ENCODE data around the gene TMCO1.
"Not testable (repeated sequence)": the region's sequence is repeated elsewhere in the genome, so short reads cannot be mapped to it uniquely, and the experiment has no call there.

Gene TMCO1

DNA sequence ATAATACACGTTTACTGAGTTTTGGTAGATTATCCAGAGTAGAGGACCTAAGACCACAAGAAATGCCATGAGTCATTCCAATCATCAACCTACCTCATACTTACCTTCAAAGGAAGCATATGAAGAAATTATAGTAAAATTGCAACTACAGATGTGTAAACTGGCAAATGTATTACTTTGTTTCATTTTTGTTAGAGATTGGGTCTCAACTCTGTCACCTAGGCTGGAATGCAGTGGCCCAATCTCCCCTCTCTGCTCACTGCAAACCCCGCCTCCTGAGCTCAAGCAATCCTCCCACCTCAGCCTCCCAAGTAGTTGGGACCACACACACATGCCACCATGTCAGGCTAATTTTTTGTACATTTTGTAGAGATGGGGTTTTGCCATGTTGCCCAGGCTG, 5.2 kb downstream of the TMCO1 start:
- Histone ChIP-seq H3K27ac (no peak overlapping the region), H3K4me3 (no peak overlapping the region)
- TF ChIP-seq, protein P1, sequence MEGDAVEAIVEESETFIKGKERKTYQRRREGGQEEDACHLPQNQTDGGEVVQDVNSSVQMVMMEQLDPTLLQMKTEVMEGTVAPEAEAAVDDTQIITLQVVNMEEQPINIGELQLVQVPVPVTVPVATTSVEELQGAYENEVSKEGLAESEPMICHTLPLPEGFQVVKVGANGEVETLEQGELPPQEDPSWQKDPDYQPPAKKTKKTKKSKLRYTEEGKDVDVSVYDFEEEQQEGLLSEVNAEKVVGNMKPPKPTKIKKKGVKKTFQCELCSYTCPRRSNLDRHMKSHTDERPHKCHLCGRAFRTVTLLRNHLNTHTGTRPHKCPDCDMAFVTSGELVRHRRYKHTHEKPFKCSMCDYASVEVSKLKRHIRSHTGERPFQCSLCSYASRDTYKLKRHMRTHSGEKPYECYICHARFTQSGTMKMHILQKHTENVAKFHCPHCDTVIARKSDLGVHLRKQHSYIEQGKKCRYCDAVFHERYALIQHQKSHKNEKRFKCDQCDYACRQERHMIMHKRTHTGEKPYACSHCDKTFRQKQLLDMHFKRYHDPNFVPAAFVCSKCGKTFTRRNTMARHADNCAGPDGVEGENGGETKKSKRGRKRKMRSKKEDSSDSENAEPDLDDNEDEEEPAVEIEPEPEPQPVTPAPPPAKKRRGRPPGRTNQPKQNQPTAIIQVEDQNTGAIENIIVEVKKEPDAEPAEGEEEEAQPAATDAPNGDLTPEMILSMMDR (IDR thresholded peaks at IDR 0.05), result no peak
- DNase-seq (ENCODE audit: low spot score), result no peak

DNA sequence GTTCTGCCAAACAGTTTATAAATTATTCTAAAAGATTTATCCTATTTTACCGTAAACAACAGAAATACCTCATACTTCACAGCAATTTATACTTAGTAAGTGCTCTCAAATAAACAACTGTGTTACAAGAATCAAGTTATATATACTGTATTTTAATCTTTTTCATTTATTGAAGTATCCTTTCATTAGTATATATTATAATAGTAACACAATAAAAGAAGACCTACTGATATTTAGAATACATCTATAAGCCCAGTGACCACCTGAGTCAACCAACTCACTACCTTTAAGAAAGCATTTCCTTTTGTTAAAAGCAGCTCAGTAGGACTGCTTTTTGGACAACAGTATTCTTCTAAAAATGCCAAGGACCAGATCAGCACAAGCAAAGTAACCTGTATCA, 5.9 kb downstream of the TMCO1 start:
- no peak overlapping the region for H3K4me3 ChIP-seq
- TF ChIP-seq, protein P1 (IDR thresholded peaks at IDR 0.05), result no peak
- H3K27ac ChIP-seq, result no peak overlapping the region
- no peak for DNase-seq (ENCODE audit: low spot score)

DNA sequence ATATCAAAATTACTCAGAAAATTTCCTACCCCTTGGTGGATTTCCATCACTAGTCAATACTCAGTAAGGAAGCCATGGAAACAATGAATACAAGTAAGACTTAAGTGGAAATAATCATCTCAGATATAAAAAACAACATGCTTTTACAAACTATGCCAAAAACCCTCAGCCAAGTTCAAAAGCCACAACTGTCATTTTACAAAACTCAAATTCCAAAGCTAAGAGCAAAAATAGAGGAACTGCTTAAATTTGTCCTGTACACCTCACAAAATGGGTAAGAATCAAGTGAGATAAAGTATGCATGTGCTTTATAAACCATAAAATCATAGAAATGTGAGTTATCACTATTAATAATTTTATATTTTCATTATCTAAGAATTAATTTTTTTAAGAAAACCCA, 9.6 kb downstream of the TMCO1 start:
- no peak for DNase-seq (ENCODE audit: low spot score)
- TF ChIP-seq, protein P1 (IDR thresholded peaks at IDR 0.05), result no peak
- Histone ChIP-seq H3K27ac (no peak overlapping the region), H3K4me3 (no peak overlapping the region)

DNA sequence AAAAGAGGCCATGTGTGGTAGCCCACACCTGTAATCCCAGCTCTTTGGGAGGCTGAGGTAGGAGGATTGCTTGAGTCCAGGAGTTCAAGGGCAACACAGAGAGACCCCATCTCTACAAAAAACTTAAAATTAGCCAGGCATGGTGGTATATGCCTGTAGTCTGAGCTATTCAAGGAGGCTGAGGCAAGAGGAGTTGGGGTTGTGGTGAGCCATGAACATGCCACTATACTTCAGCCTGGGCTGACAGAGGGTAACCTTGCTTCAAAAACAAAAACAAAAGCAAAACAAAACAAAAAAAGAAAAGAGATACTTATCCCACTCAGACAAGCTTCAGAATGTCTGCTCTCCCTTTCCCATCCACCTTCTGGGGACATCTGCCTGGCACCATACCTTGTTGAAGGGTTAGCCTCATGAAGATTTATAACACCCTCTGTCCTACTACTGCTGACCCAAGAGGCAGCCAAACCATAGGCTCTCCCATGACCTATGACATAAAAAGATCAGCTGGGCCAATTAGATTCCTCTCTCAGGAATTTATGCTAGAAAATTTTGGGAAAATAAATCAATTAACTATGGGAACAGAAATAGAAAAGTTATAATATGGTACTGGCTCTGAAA, 13.2 kb downstream of the TMCO1 start:
- TF ChIP-seq, protein P1 (IDR thresholded peaks at IDR 0.05), result no peak
- Histone ChIP-seq H3K27ac (no peak overlapping the region), H3K4me3 (no peak overlapping the region)
- DNase-seq (ENCODE audit: low spot score), result no peak

DNA sequence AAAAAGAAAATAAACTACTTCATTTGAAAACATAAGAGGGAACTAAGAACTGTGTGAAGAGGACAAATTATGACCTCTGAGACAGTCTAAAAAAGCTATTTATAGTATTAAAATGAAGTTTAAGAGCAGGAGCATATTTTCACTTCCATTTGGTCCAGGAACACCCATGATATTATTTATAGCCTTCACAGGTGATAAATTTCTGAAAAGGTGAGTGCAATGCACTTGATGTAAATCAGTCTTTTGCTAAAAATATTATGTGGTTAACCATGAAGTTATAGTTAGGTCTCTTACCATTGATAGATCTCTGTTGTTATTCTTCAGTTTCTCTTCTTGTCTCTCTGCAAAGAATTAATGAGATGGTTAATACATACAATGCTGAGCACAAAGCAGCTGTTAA, 14.7 kb downstream of the TMCO1 start:
- no peak overlapping the region for H3K27ac ChIP-seq
- no peak for DNase-seq (ENCODE audit: low spot score)
- H3K4me3 ChIP-seq, result no peak overlapping the region
- TF ChIP-seq, protein P1 (IDR thresholded peaks at IDR 0.05), result no peak

DNA sequence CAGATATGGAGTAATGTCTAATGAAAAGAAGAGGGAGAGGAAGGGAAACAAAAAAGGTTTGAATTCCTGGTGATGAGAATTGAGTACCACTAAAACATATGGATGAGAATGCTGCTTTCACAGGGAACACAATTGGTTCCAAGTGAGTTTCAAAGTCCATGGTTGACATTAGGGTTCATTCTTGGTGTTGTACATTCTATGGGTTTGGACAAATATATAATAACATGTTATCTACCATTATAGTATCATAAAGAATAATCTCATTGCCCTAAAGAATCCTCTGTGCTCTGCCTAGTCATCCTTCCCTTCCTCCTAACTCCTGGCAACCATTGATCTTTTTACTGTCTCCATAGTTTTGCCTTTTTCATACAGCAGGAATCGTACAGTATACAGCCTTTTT, 20.1 kb downstream of the TMCO1 start:
- Histone ChIP-seq H3K4me3 (no peak overlapping the region), H3K27ac (no peak overlapping the region)
- TF ChIP-seq, protein P1 (IDR thresholded peaks at IDR 0.05), result no peak
- no peak for DNase-seq (ENCODE audit: low spot score)

DNA sequence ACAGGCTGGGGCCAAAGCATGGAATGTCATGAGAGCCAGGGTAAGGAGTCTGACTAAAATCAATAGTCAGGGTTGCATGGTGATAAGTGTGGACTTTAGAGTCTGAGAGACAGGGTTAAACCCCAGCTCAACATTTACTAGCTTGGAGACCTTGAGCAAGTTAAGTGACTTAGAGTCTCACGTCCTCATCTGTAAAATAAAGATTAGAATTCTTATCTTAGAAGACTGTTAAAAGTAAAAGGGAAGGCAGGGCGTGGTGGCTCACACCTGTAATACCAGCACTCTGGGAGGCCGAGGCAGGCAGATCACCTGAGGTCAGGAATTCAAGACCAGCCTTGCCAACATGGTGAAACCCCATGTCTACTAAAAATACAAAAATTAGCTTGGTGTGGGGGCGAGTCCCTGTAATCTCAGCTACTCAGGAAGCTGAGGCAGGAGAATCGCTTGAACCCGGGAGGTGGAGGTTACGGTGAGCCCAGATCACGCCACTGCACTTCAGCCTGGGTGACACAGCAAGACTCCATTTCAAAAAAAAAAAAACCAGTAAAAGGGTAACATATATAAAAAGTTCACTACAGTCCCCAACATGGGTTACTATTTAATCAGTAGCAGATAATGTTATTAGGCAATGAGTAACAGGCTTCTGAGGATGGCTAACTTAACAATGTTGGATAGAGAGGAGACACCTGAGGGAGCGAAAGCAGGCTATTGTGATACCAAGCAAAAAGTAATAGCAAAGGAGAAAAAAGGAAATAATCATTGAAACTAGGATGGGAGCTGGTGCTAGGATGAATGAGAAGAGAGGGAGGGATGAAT, 20.8 kb downstream of the TMCO1 start:
- DNase-seq (ENCODE audit: low spot score), result no peak
- H3K4me3 ChIP-seq, result no peak overlapping the region
- no peak overlapping the region for H3K27ac ChIP-seq
- TF ChIP-seq, protein P1 (IDR thresholded peaks at IDR 0.05), result no peak

DNA sequence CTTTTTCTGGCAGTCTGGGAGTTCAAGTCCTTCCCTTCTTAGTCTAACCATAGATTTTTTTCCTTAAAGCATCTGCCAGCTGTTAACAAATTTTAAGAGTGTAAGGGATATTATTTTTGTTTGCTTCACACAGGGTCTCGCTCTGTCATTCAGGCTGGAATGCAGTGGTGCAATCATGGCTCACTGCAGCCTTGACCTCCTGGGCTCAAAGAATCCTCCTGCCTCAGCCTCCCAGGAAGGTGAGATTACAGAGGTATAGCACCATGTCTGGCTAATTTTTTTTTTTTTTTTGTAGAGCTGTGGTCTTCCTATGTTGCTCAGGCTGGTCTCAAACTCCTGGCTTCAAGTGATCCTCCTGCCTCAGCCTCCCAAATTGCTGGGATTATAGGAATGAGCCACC, 23.8 kb downstream of the TMCO1 start:
- not testable (repeated sequence) for DNase-seq (ENCODE audit: low spot score); H3K27ac ChIP-seq; H3K4me3 ChIP-seq
